Renal pelvis (tissue), 4 donors: ENCODE measurements around the gene HERC3. TPM values are rescaled to one million over a fixed set of nuclear protein-coding genes. Genes with fewer than 3 reads are reported as not detected.

ENCODE experiments used
- DNase-seq: peaks from one replicate; pipeline ENCODE4 v3.0.0-alpha.2; 2013
- polyA plus RNA-seq, 3 donors: library from polyadenylated mRNA; unstranded; fragments of 120-200 nt; gene quantifications; one replicate each; pipeline ENCODE4 v1.2.1, GENCODE V29; 2013; ENCODE audit not compliant: insufficient read length in 3 of 3

HERC3 gene
- polyA plus RNA-seq, 3 donors, result 13.6 to 16.9 (median 16.0) TPM

GRCh38 chr4:88655226-88655625 is 62.9 kb downstream of the HERC3 start:
- no peak for DNase-seq

GRCh38 chr4:88659055-88659889 is 67.0 kb downstream of the HERC3 start:
- DNase-seq, result peak; percentile 60

GRCh38 chr4:88659890-88660208 is 67.6 kb downstream of the HERC3 start:
- DNase-seq, result no peak

- no peak for DNase-seq
Measured at GRCh38 chr4:88660446-88661294, 68.4 kb downstream of the HERC3 start.

GRCh38 chr4:88661739-88662138 is 69.5 kb downstream of the HERC3 start:
- no peak for DNase-seq

- peak; percentile 22 for DNase-seq
Measured at GRCh38 chr4:88672987-88673386, 80.7 kb downstream of the HERC3 start.

- DNase-seq, result no peak
Measured at GRCh38 chr4:88673886-88674285, 81.6 kb downstream of the HERC3 start.

GRCh38 chr4:88674565-88674964 is 82.3 kb downstream of the HERC3 start:
- DNase-seq, result no peak

GRCh38 chr4:88674979-88675378 is 82.7 kb downstream of the HERC3 start:
- no peak for DNase-seq

- no peak for DNase-seq
Measured at GRCh38 chr4:88675543-88675942, 83.3 kb downstream of the HERC3 start.

GRCh38 chr4:88681209-88681608 is 88.9 kb downstream of the HERC3 start:
- DNase-seq, result no peak

- DNase-seq, result no peak
Measured at GRCh38 chr4:88690355-88690754, 98.1 kb downstream of the HERC3 start.

- DNase-seq, result no peak
Measured at GRCh38 chr4:88693792-88694191, 101.5 kb downstream of the HERC3 start.

GRCh38 chr4:88696630-88697029 is 104.3 kb downstream of the HERC3 start:
- DNase-seq, result no peak

GRCh38 chr4:88697141-88697540 is 104.9 kb downstream of the HERC3 start:
- DNase-seq, result no peak

- DNase-seq, result peak; percentile 37
Measured at GRCh38 chr4:88697588-88698329, 105.5 kb downstream of the HERC3 start, which contains the start of gene NAP1L5. TSS of gene NAP1L5 (minus strand) at chr4:88697829. CDS start at chr4:88697754, 75 bp downstream.

- no peak for DNase-seq
Measured at GRCh38 chr4:88698519-88698918, 106.2 kb downstream of the HERC3 start.

GRCh38 chr4:88702782-88703181 is 110.5 kb downstream of the HERC3 start:
- DNase-seq, result no peak

- no peak for DNase-seq
Measured at GRCh38 chr4:88705223-88705622, 112.9 kb downstream of the HERC3 start.

- no peak for DNase-seq
Measured at GRCh38 chr4:88705805-88706492, 113.7 kb downstream of the HERC3 start.

GRCh38 chr4:88706574-88706973 is 114.3 kb downstream of the HERC3 start:
- peak; percentile 43 for DNase-seq

- no peak for DNase-seq
Measured at GRCh38 chr4:88709989-88710388, 117.7 kb downstream of the HERC3 start.
